Gastrocnemius medialis (tissue), 4 donors: ENCODE data around the gene SKA1.

Experiments used
- CTCF ChIP-seq, 5 experiments: fragments of 450-650 bp in 3 of 5; fragments of 200-600 bp in 2 of 5; sonication (generic) in 2 of 5; IDR thresholded peaks in 4 of 5; conservative IDR thresholded peaks in 1 of 5; 1 replicate in 4 of 5; 2 replicates in 1 of 5; pipeline ENCODE4 v1.5.1; 2016 to 2019; ENCODE audit warnings: antibody characterized with exemption in 5 of 5, mild to moderate bottlenecking in 3 of 5, moderate library complexity in 3 of 5
- POLR2A ChIP-seq, 2 donors: fragments of 450-650 bp; IDR thresholded peaks; one replicate each; pipeline ENCODE4 v1.6.1; 2017; ENCODE audit warnings: antibody characterized with exemption in 2 of 2, mild to moderate bottlenecking in 2 of 2, moderate library complexity in 2 of 2

- TF ChIP-seq CTCF (IDR thresholded peaks at IDR 0.05 in 4 of 5, conservative IDR thresholded peaks at IDR 0.05 in 1 of 5) (no peak), POLR2A (IDR thresholded peaks at IDR 0.05) (no peak)
Measured at GRCh38 chr18:50350699-50351098, 24.1 kb upstream of the SKA1 start.
